Activated naive CD4-positive, alpha-beta T cell treated with anti-CD3 and anti-CD28 coated beads, Interleukin-2, amount 50 U/mL, for 72 hours (primary cell): ENCODE measurements around the gene CGB3. TPM values are rescaled to one million over a fixed set of nuclear protein-coding genes. Genes with fewer than 3 reads are reported as not detected.

Source experiments
- ATAC-seq, 2 donors: fragments of 150-1000 bp; cut with Tn5 transposase; 2 replicates each; pipeline ENCODE4 v1.10.0; 2021; ENCODE audit warnings: mild to moderate bottlenecking in 2 of 2, moderate library complexity in 2 of 2
- DNase-seq, 2 donors: peaks; one replicate each; pipeline ENCODE4 v3.0.0; 2021 to 2022; ENCODE audit warnings: low spot score in 2 of 2
- H3K27ac Mint-ChIP-seq, 2 donors: one replicate each; pipeline ENCODE4 v1.8.0; 2022; ENCODE audit warnings: mild to moderate bottlenecking in 2 of 2, mixed read lengths in 2 of 2
- H3K36me3 Mint-ChIP-seq, 2 donors: one replicate each; pipeline ENCODE4 v1.8.0; 2022; ENCODE audit warnings: mixed read lengths in 2 of 2
- H3K9me3 Mint-ChIP-seq, 2 donors: one replicate each; pipeline ENCODE4 v1.8.0; 2022; ENCODE audit warnings: mixed read lengths in 2 of 2
- total RNA-seq, 2 donors: library from RNA; stranded (reverse); gene quantifications; one replicate each; pipeline ENCODE4 v1.2.3, GENCODE V29; 2022

CGB3 gene
- total RNA-seq, 2 donors from 2014 or later = not detected

DNA sequence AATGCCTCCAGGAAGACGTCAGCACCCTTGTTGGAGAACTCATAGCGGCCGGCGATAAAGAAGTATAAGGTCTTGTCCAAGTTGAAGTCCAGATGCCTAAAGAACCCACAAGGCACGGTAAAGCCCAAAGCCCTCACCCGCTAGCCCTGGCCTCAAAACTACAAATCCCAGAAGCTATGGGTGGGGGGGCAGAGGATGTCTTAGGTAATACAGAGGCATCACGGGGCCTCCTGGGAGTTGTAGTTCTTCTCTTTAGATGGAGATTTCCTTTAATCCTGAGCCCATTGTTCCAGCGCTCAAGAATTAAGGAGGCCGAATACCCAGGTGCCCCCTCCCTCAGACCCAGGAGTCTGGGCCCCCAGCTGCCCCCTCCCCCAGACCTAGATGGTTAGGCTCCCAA lies 41.9 kb downstream of the CGB3 start:
- Mint-ChIP-seq H3K36me3 (peaks cover 6 to 21% of the 10 kb centered on the region in 2 donors), H3K9me3 (no peaks in the 10 kb centered on the region), H3K27ac (no peak overlapping the region)
- ATAC-seq = no peak
- DNase-seq = no peak

- no peak overlapping the region for H3K27ac Mint-ChIP-seq
- H3K9me3 Mint-ChIP-seq = no peaks in the 10 kb centered on the region
- DNase-seq (no peak), ATAC-seq (no peak)
- peaks cover 6 to 24% of the 10 kb centered on the region in 2 donors for H3K36me3 Mint-ChIP-seq
Measured at GRCh38 chr19:48977061-48977460, 47.1 kb downstream of the CGB3 start.

GRCh38 chr19:48975947-48976847 lies 47.9 kb downstream of the CGB3 start:
- DNase-seq = no peak
- Mint-ChIP-seq H3K27ac (no peak overlapping the region), H3K36me3 (peaks cover 6 to 20% of the 10 kb centered on the region in 2 donors), H3K9me3 (no peaks in the 10 kb centered on the region)
- ATAC-seq = peak in 1 of 2 donors; percentile 68

Other genes starting within 250 kb of the CGB3 start
- 10 to 100 TPM; 33.9 to 72.1 TPM for gene BCAT2, start 213.3 kb downstream of the CGB3 start, total RNA-seq
- gene HSD17B14, start 187.8 kb downstream of the CGB3 start, total RNA-seq = 1 to 10 TPM; 1.3 to 1.7 TPM
- 10 to 100 TPM in 1 of 2 donors, 1 to 10 TPM in 1; 9.1 to 20.3 TPM for gene PLEKHA4, start 155.7 kb downstream of the CGB3 start, total RNA-seq
- gene PPP1R15A, start 151.9 kb downstream of the CGB3 start, total RNA-seq = 100 to 1,000 TPM in 1 of 2 donors, 10 to 100 TPM in 1; 93.1 to 133 TPM
- gene TULP2, start 125.6 kb downstream of the CGB3 start, total RNA-seq = 1 to 10 TPM in 1 of 2 donors, under 1 TPM in 1; 0.52 to 1.1 TPM
- 100 to 1,000 TPM; 191 to 254 TPM for gene NUCB1, start 124.0 kb downstream of the CGB3 start, total RNA-seq
- 1 to 10 TPM; 2.2 to 7.4 TPM for gene DHDH, start 90.6 kb downstream of the CGB3 start, total RNA-seq
- 100 to 1,000 TPM; 191 to 711 TPM for gene BAX, start 69.5 kb downstream of the CGB3 start, total RNA-seq
- gene FTL, start 59.0 kb downstream of the CGB3 start, total RNA-seq = 1,000 to 10,000 TPM; 1,148 to 2,898 TPM
- 100 to 1,000 TPM in 1 of 2 donors, 10 to 100 TPM in 1; 44.8 to 104 TPM for gene GYS1, start 31.0 kb downstream of the CGB3 start, total RNA-seq
- gene RUVBL2, start 30.4 kb downstream of the CGB3 start, total RNA-seq = 100 to 1,000 TPM; 135 to 160 TPM
- not detected for gene LHB, start 7.2 kb downstream of the CGB3 start, total RNA-seq
- gene CGB2, start 7.6 kb upstream of the CGB3 start, total RNA-seq = not detected
- gene CGB1, start 12.6 kb upstream of the CGB3 start, total RNA-seq = not detected
- gene CGB5, start 19.5 kb upstream of the CGB3 start, total RNA-seq = not detected
- gene CGB8, start 24.8 kb upstream of the CGB3 start, total RNA-seq = not detected
- not detected for gene CGB7, start 33.4 kb upstream of the CGB3 start, total RNA-seq
- not detected for gene NTF4, start 40.5 kb upstream of the CGB3 start, total RNA-seq
- gene KCNA7, start 48.4 kb upstream of the CGB3 start, total RNA-seq = not detected
- gene SNRNP70, start 61.1 kb upstream of the CGB3 start, total RNA-seq = 100 to 1,000 TPM; 127 to 233 TPM
- 10 to 100 TPM in 1 of 2 donors, 1 to 10 TPM in 1; 1.9 to 12.4 TPM for gene LIN7B, start 90.0 kb upstream of the CGB3 start, total RNA-seq
- gene C19orf73, start 94.8 kb upstream of the CGB3 start, total RNA-seq = 1 to 10 TPM; 1.1 TPM
- gene PPFIA3, start 95.2 kb upstream of the CGB3 start, total RNA-seq = 10 to 100 TPM; 10.3 to 11.3 TPM
- not detected for gene HRC, start 131.1 kb upstream of the CGB3 start, total RNA-seq
- under 1 TPM; 0.23 to 0.58 TPM for gene TRPM4, start 133.5 kb upstream of the CGB3 start, total RNA-seq